ENCODE data around the gene ARHGAP31. TPM values are rescaled to one million over a fixed set of nuclear protein-coding genes. Genes with fewer than 3 reads are reported as not detected.

The ARHGAP31 gene
- total RNA-seq, 1 donor from 2014 or later = 0.84 TPM

- DNase-seq (ENCODE audit: low spot score, unreplicated experiment) = no peak
- no peaks in the 10 kb centered on the region for H3K27me3 Mint-ChIP-seq
- TF ChIP-seq CTCF (IDR thresholded peaks at IDR 0.05; ENCODE audit: unreplicated experiment) = no peak
- H3K9me3 Mint-ChIP-seq (ENCODE audit: low read depth) = no peaks in the 10 kb centered on the region
- peaks cover 11% of the 10 kb centered on the region for H3K36me3 Mint-ChIP-seq (ENCODE audit: insufficient read depth)
- H3K4me3 Mint-ChIP-seq (ENCODE audit: low read depth) = no peak overlapping the region
- no peak overlapping the region for H3K27ac Mint-ChIP-seq
- peaks cover 2% of the 10 kb centered on the region for H3K4me1 Mint-ChIP-seq (ENCODE audit: low read depth)
Observed at GRCh38 chr3:119457246-119457645, 163.1 kb downstream of the ARHGAP31 start.

DNA sequence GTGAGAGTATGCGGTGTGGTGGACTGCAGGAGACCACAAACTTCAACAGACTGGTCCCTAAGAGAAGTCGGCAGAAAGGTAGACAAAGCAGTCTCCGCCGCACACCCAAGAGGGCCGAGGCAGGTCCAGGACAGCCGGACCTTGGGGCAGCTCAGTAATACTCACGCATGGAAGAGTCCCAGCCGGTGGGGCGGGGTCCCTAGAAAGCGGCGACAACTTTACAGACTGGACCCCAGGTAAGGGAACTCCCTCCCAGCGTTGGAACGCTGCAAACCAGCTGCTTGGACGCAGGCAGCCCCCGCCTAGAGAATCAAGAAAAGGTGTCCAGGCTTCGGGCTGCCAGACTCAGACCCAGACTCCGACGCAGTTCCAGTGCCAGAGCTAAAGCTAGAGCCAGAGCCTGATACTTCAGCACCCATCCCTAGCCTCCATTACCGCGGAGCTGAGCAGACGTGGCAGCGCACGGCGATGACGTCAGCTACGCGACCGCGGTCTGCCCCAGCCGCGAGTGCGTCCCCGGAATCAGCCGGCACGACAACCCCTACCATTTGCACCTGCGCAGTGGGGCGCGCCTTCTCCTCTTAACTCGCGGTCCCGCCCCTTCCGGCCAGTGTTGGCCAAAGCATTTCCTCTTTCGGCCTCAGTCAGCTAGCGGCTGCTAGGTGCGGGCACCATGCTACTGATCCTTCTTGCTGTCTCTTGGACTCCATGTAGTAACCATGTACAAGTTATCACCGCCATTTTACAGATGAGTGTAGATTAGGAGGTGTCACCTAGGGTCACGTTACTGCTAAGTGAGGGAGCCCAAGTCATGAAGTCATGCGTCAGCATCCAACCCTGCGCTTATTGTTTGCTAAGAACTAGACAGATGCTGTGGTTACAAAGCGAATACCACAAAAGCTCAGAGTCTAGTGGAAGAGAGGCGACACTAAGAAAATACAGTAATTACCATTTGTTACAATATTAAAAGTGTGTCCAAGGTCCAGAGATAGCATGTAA is 169.3 kb downstream of the ARHGAP31 start, which contains the start of gene TMEM39A:
Gene TMEM39A, minus strand, starts transcription at position 445 of the 999 bp plus-strand sequence. CDS start 1,541 bp downstream, outside the sequence.
- TF ChIP-seq CTCF (IDR thresholded peaks at IDR 0.05; ENCODE audit: unreplicated experiment) = peak; percentile 20
- Mint-ChIP-seq H3K27me3 (peaks cover 4% of the 10 kb centered on the region), H3K27ac (peak within 1 kb of the TSS; percentile 99), H3K4me3 (ENCODE audit: low read depth) (peak within 1 kb of the TSS; percentile 97), H3K36me3 (ENCODE audit: insufficient read depth) (no peaks in the 10 kb centered on the region), H3K4me1 (ENCODE audit: low read depth) (peaks cover 16% of the 10 kb centered on the region), H3K9me3 (ENCODE audit: low read depth) (peaks cover 4% of the 10 kb centered on the region)
- peak; percentile 98 for DNase-seq (ENCODE audit: low spot score, unreplicated experiment)

GRCh38 chr3:119468041-119468440 is 173.9 kb downstream of the ARHGAP31 start:
- Mint-ChIP-seq H3K4me3 (ENCODE audit: low read depth) (peak overlapping the region; percentile 89), H3K4me1 (ENCODE audit: low read depth) (peaks cover 21% of the 10 kb centered on the region), H3K27ac (no peak overlapping the region), H3K36me3 (ENCODE audit: insufficient read depth) (no peaks in the 10 kb centered on the region), H3K27me3 (peaks cover 4% of the 10 kb centered on the region), H3K9me3 (ENCODE audit: low read depth) (peaks cover 4% of the 10 kb centered on the region)
- no peak for TF ChIP-seq CTCF (IDR thresholded peaks at IDR 0.05; ENCODE audit: unreplicated experiment)
- DNase-seq (ENCODE audit: low spot score, unreplicated experiment) = no peak

GRCh38 chr3:119469418-119470189 is 175.4 kb downstream of the ARHGAP31 start:
- H3K27ac Mint-ChIP-seq = peak overlapping the region; percentile 91
- no peaks in the 10 kb centered on the region for H3K9me3 Mint-ChIP-seq (ENCODE audit: low read depth)
- no peak for DNase-seq (ENCODE audit: low spot score, unreplicated experiment)
- H3K4me3 Mint-ChIP-seq (ENCODE audit: low read depth) = peak overlapping the region; percentile 89
- no peaks in the 10 kb centered on the region for H3K36me3 Mint-ChIP-seq (ENCODE audit: insufficient read depth)
- peaks cover 4% of the 10 kb centered on the region for H3K27me3 Mint-ChIP-seq
- TF ChIP-seq CTCF (IDR thresholded peaks at IDR 0.05; ENCODE audit: unreplicated experiment) = no peak
- H3K4me1 Mint-ChIP-seq (ENCODE audit: low read depth) = peaks cover 15% of the 10 kb centered on the region

Other genes with a start within 250 kb of the ARHGAP31 start
- gene TEX55, start 148.2 kb upstream of the ARHGAP31 start, total RNA-seq = not detected in 2 replicates
- gene UPK1B, start 120.8 kb upstream of the ARHGAP31 start, total RNA-seq = 8.3 and 11.9 TPM in 2 replicates
- 47.9 and 49.0 TPM in 2 replicates for gene B4GALT4, start 53.5 kb upstream of the ARHGAP31 start, total RNA-seq
- gene TMEM39A, start 169.2 kb downstream of the ARHGAP31 start, total RNA-seq = 48.3 and 51.6 TPM in 2 replicates
- gene POGLUT1, start 174.6 kb downstream of the ARHGAP31 start, total RNA-seq = 25.5 and 26.9 TPM in 2 replicates
- gene TIMMDC1, start 204.2 kb downstream of the ARHGAP31 start, total RNA-seq = 91.1 and 95.4 TPM in 2 replicates

Measured in progenitor cell of endocrine pancreas (in vitro differentiated cells).